SHP77 (cell line): ENCODE results near the gene PLPP2.
"Not testable (repeated sequence)": the region's sequence is repeated elsewhere in the genome, so short reads cannot be mapped to it uniquely, and the experiment has no call there.

Source experiments
- DNase-seq, 2 experiments: peaks; one replicate each; lab custom pipeline; 2025; lab: John Stamatoyannopoulos, UW

Gene PLPP2

DNA sequence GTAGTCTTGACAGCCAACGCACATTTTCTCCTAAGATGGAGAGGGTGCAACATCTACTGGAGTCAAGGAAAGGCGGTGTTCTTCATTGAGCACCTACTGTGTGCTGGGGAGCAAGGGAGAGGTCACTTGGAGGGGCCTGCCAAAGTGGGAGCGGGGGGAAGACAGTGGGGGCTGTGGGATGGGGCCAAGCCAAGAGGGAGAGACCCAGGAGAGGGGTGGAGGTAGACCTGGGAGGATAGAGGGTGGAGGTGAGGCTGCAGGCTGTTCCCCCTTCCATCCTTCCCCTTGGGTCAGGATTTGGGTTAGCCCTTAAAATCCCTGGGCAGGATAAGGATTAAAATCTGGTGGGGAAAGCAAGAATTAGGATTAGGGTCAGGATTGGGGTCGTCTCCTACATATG is 1.7 kb upstream of the PLPP2 start:
- no peak for DNase-seq

- no peak for DNase-seq
These were observed 1.2 kb upstream of the PLPP2 start for GRCh38 chr19:292281-292884.

GRCh38 chr19:291561-292280 is 518 bp upstream of the PLPP2 start:
- DNase-seq = no peak

DNA sequence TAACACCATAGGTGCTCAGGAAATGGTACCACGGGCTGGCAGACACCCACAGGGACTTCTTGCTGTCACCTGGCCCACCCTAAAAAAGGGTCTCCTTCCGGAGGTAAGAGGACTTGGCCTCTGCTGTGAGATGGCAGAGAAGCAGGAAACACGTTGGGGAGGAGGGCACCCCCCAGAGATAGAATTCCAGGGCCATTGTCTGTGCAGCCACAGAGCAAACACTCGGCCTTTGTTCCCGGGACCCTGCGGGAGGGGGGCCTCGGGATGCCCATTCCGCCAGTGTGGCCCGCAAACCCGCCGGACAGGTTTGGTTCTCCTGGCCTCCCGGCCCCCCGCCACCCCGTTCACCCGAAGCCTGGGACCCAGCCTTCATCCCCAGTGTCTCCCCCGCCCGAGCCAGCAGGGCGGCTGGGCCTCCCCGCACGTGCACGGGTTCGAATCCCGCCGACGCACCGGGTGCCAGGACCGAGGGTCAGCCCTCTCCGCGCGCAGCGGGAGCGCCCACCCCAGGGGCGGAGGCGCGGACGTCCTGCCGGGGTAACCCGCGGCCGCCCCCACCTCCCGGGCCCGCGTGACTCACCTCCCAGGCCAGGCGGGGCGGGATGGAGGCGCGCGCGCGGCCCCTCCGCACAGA is 714 bp downstream of the PLPP2 start:
- no peak for DNase-seq

GRCh38 chr19:289651-290371 is 1.4 kb downstream of the PLPP2 start:
- DNase-seq = peak in 1 of 2 experiments; percentile 25

GRCh38 chr19:288911-289310 is 2.3 kb downstream of the PLPP2 start:
- DNase-seq = no peak

GRCh38 chr19:287381-287871 is 3.8 kb downstream of the PLPP2 start:
- no peak for DNase-seq

GRCh38 chr19:283395-283794 is 7.8 kb downstream of the PLPP2 start:
- DNase-seq = no peak

- no peak for DNase-seq
These were observed 8.7 kb downstream of the PLPP2 start for GRCh38 chr19:282501-282900.

GRCh38 chr19:281992-282391 is 9.2 kb downstream of the PLPP2 start:
- no peak for DNase-seq

DNA sequence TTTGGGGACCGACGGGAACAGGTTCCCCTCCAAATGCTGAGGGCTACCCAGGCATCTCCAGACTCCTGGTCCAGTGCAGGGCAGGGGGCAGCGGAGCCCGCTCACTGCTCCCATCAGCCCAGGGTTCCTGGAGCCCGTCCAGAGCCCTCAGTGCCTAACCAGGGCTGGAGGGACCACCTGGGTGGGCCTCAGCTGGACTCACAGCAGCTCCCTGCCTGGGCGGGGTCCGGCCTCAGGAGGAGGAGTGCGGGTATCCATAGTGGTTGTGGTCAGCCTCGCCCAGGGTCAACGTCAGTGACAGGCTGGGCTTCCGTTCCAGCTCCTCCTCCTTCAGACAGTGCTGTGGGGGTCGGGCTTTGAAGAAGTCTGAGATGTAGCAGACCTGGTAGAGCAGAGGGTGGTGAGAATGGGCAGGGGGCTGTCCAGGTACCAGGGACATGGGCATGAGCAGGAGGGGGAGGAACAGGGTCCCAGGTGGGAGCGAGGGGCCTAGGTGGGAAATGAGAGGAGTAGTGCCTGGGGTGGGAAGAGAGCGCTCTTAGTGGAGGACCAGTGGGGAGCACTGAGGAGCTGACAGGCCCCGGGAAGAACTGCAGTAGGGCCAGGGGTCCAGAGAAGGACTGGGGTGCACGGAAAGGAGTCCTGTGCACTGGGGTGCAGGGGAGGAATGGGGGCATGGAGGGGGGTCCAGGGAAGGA is 9.9 kb downstream of the PLPP2 start:
- no peak for DNase-seq

- no peak for DNase-seq
These were observed 10.6 kb downstream of the PLPP2 start for GRCh38 chr19:280541-281009.

DNA sequence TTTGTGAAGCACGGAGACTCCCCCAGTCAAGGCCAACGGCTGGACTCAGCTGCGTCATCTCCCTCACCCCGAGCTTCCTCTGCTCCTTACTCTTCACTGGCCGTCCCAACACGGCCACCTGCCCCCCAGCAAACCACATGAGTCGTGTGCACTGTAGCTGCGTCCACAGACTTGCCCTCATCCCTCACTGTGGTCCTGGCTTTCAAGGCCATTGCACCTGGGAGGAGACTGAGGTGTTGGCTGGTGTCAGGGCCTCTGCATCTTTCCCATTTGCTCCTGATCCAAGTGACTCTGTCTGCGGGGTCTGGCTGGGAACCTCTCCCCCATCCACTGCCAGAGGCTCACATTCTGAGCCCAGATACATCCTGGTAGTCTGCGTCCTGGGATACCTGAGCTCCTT is 11.5 kb downstream of the PLPP2 start:
- DNase-seq = no peak

DNA sequence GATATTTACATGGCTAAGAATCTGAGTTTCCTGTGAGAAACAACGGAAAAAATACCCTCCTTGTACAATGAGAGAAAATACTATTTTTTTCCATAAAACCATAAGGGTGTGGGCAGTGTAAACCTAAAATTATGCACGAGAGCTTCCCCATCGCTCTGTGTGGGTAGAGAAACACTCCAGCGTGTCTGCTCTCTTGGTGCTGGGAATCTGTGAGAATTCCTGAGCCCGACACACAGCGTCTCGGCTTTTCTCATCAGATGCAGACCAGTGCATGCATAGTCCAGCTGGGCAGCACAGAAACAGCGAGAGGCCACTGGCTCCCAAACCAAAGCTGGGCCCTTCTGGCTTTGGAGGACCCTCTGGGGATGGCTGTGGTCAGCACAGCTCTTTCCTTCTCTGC is 12.0 kb downstream of the PLPP2 start:
- no peak for DNase-seq

GRCh38 chr19:277581-278165 is 13.5 kb downstream of the PLPP2 start:
- no peak for DNase-seq

GRCh38 chr19:277131-277530 is 14.1 kb downstream of the PLPP2 start:
- DNase-seq = no peak

GRCh38 chr19:275958-276646 is 15.1 kb downstream of the PLPP2 start:
- DNase-seq = no peak

DNA sequence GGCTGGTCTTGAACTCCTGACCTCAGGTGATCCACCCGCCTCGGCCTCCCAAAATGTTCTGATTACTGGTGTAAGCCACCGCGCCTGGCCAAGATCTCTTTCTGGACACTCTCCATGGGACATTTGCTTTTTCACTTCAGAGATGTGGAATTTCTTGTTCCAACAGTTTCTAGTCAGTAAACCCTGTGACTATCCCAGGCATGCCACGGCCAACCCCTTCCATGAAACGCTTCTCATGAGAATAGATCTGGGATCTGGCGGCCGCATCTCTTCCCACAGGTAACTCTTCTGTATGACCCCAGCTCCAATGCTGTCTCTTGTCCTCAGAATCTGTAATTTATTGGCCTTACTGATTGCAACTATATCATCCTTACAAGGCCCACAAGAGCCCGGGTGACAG is 16.2 kb downstream of the PLPP2 start:
- no peak for DNase-seq

GRCh38 chr19:273393-273792 is 17.8 kb downstream of the PLPP2 start:
- DNase-seq = no peak

- DNase-seq = no peak
These were observed 19.3 kb downstream of the PLPP2 start for GRCh38 chr19:271856-272255.

GRCh38 chr19:270766-271318 is 20.4 kb downstream of the PLPP2 start:
- DNase-seq = not testable (repeated sequence)
